Endothelial cell of umbilical vein (primary cell): ENCODE data around the gene RIBC1. TPM values are rescaled to one million over a fixed set of nuclear protein-coding genes. Genes with fewer than 3 reads are reported as not detected.

Experiments
- BruUV-seq: library from RNA; stranded (reverse); fragments of 400-500 nt; replicated peaks from 2 replicates; lab custom pipeline; 2021; lab: Mats Ljungman, UMichigan
- CTCF ChIA-PET: fragments of 300-600, 350-600 bp; sonication (Branson Sonifier 250); formaldehyde crosslinking; loops from one replicate; lab custom pipeline; 2021; ENCODE audit warnings: antibody characterized with exemption, inconsistent platforms; lab: Charles Lee
- POLR2A ChIA-PET: fragments of 300-600, 350-600 bp; sonication (Branson Sonifier 250); formaldehyde crosslinking; loops from one replicate; lab custom pipeline; 2021; ENCODE audit warnings: antibody characterized with exemption, inconsistent platforms; lab: Charles Lee
- DNase-seq: peaks from one replicate; pipeline ENCODE4 v3.0.0-alpha.2; 2011; ENCODE audit warnings: low read depth, low spot score
- FAIRE-seq: peaks from 2 replicates; lab custom pipeline; 2011; peaks lifted over from hg19 to GRCh38; lab: Jason Lieb, UNC
- H2AFZ ChIP-seq: 2 replicates; pipeline ENCODE4 v1.6.0; 2012; ENCODE audit warnings: low read depth, low read length, control low read depth, inconsistent platforms
- H3K27ac ChIP-seq: 2 replicates; pipeline ENCODE4 v1.5.1; 2011; ENCODE audit warnings: low read depth, mild to moderate bottlenecking, control low read depth, low read length, moderate library complexity; ENCODE audit not compliant: insufficient read depth
- H3K27me3 ChIP-seq, 2 experiments: 2 replicates each; pipeline versions ENCODE4 v1.6.0 to v1.6.1; 2011; ENCODE audit warnings: low read length in 2 of 2, mixed read lengths in 1 of 2; ENCODE audit not compliant: control insufficient read depth in 2 of 2, insufficient read depth in 2 of 2
- H3K36me3 ChIP-seq, 2 experiments: 2 replicates in 1 of 2; 3 replicates in 1 of 2; pipeline ENCODE4 v1.5.1; 2011; ENCODE audit warnings: low read length in 2 of 2, mild to moderate bottlenecking in 1 of 2, moderate library complexity in 1 of 2; ENCODE audit not compliant: control insufficient read depth in 2 of 2, insufficient read depth in 2 of 2; ENCODE audit errors: extremely low read depth in 1 of 2
- H3K4me1 ChIP-seq: 3 replicates; pipeline ENCODE4 v1.5.1; 2011; ENCODE audit warnings: mild to moderate bottlenecking, low read length; ENCODE audit not compliant: control insufficient read depth, insufficient read depth; ENCODE audit errors: extremely low read depth
- H3K4me2 ChIP-seq: 2 replicates; pipeline ENCODE4 v1.6.1; 2011; ENCODE audit warnings: low read length, control low read depth, mixed read lengths; ENCODE audit not compliant: insufficient read depth
- H3K4me3 ChIP-seq, 3 experiments: fragments of 200-600 bp in 1 of 3; sonication (generic), shearing (Covaris generic) in 1 of 3; replicated peaks in 1 of 3; 2 replicates each; pipeline ENCODE4 v1.5.1; 2011 to 2016; ENCODE audit warnings: control low read depth in 3 of 3, low read length in 3 of 3, mild to moderate bottlenecking in 2 of 3, inconsistent platforms in 1 of 3, low read depth in 1 of 3, moderate library complexity in 1 of 3; ENCODE audit not compliant: insufficient read depth in 1 of 3
- H3K79me2 ChIP-seq: 2 replicates; pipeline ENCODE4 v1.6.0; 2012; ENCODE audit warnings: low read length, inconsistent platforms; ENCODE audit not compliant: control insufficient read depth, insufficient read depth
- H3K9ac ChIP-seq: replicated peaks from 2 replicates; pipeline ENCODE3; 2011; ENCODE audit warnings: low read length, control low read depth; ENCODE audit not compliant: insufficient read depth; ENCODE audit errors: extremely low read depth
- H3K9me1 ChIP-seq: replicated peaks from 3 replicates; pipeline ENCODE4 v1.6.0; 2011; ENCODE audit warnings: mild to moderate bottlenecking, low read length; ENCODE audit not compliant: control insufficient read depth, insufficient read depth; ENCODE audit errors: extremely low read depth
- H3K9me3 ChIP-seq: replicated peaks from 2 replicates; pipeline ENCODE4 v1.5.1; 2012; ENCODE audit warnings: low read length, inconsistent platforms; ENCODE audit not compliant: control insufficient read depth, insufficient read depth
- H4K20me1 ChIP-seq: replicated peaks from 2 replicates; pipeline ENCODE3; 2011; ENCODE audit warnings: mild to moderate bottlenecking, low read length; ENCODE audit not compliant: control insufficient read depth, insufficient read depth; ENCODE audit errors: extremely low read depth
- EZH2 ChIP-seq: IDR thresholded peaks from 2 replicates; pipeline ENCODE4 v1.6.1; 2012; ENCODE audit warnings: borderline replicate concordance, low read depth, mild to moderate bottlenecking, moderate library complexity, low read length, inconsistent platforms; ENCODE audit not compliant: severe bottlenecking
- FOS ChIP-seq: IDR thresholded peaks from 2 replicates; pipeline ENCODE4 v1.6.1; 2011; ENCODE audit warnings: mild to moderate bottlenecking, low read length, moderate library complexity, borderline replicate concordance; ENCODE audit not compliant: insufficient read depth
- GATA2 ChIP-seq: IDR thresholded peaks from 2 replicates; pipeline ENCODE4 v1.7.0; 2011; ENCODE audit warnings: low read depth, mild to moderate bottlenecking, moderate library complexity, mixed read lengths, low read length; ENCODE audit not compliant: insufficient read length, insufficient read depth
- JUN ChIP-seq: IDR thresholded peaks from 2 replicates; pipeline ENCODE4 v1.6.1; 2011; ENCODE audit warnings: borderline replicate concordance, low read depth; ENCODE audit not compliant: insufficient read length, insufficient read depth
- MYC ChIP-seq: IDR thresholded peaks from one replicate; pipeline ENCODE4 v1.6.1; 2011; ENCODE audit warnings: mild to moderate bottlenecking, low read depth, low read length
- POLR2A ChIP-seq: IDR thresholded peaks from 2 replicates; pipeline ENCODE4 v1.6.1; 2012; ENCODE audit warnings: low read depth, mild to moderate bottlenecking, control low read depth, low read length
- POLR2AphosphoS5 ChIP-seq: IDR thresholded peaks from 2 replicates; pipeline ENCODE4 v1.6.1; 2012; ENCODE audit warnings: low read depth, mild to moderate bottlenecking, control low read depth, low read length, moderate library complexity; ENCODE audit not compliant: insufficient read depth
- dilution Hi-C: fragments of 300-500 bp; cut with MboI; formaldehyde crosslinking; loops from one replicate; pipeline ENCODE4 v1.15.0; 2019; ENCODE audit warnings: low sequenced_read_pairs; ENCODE audit not compliant: extremely low pct_ligation_motif_present
- intact Hi-C: fragments of 100-400 bp; cut with micrococcal nuclease; formaldehyde crosslinking; loops from one replicate; pipeline ENCODE4 v1.10.0; 2022
- polyA plus RNA-seq, 4 experiments: library from polyadenylated mRNA; depleted of rRNA in 3 of 4; stranded (reverse) in 3 of 4; unstranded in 1 of 4; fragments of >200 nt; gene quantifications; 2 replicates each; pipeline versions ENCODE4 v1.2.1 to v1.2.3, GENCODE V29; 2011 to 2012; ENCODE audit warnings: missing spikeins in 1 of 4
- total RNA-seq: library from RNA; stranded (reverse); gene quantifications from 2 replicates; pipeline ENCODE4 v1.2.3, GENCODE V29; 2021
- TF ChIP-seq, protein P1 (sequence below), 2 donors: IDR thresholded peaks; 1 replicate in 1 of 2; 2 replicates in 1 of 2; pipeline ENCODE4 v1.5.1; 2011; ENCODE audit warnings: low read length in 2 of 2, mild to moderate bottlenecking in 2 of 2, moderate library complexity in 2 of 2, control low read depth in 1 of 2, inconsistent platforms in 1 of 2, low read depth in 1 of 2; ENCODE audit not compliant: insufficient read depth in 1 of 2; ENCODE audit errors: extremely low read depth in 1 of 2

Gene RIBC1
- total and polyA plus RNA-seq, 2 donors (not counting 3 experiments of a cell fraction or from before 2014, with no cell fraction given): 0.23 to 0.86 TPM

DNA sequence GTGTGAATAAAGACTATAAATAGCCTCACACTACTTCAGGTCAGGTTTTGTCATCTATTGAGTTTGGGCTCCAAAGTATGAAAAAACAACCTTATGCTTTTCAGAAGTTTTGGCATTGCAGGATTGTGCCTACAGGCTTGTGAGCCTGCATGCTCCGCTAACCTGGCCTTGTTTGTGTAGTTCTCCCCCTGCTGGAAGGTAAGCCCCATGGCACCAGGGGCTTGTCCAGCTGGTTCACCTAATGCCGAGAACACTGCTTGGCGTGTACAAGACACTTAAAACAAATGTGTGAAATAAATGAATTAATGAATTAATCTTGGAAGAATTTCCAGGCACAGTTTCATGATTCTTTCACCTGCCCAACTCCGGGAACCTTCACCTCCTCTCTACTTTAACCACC is 13.3 kb downstream of the RIBC1 start:
- intact Hi-C loops: no loop called here
- FAIRE-seq (peak; percentile 78), DNase-seq (peak; percentile 48)

DNA sequence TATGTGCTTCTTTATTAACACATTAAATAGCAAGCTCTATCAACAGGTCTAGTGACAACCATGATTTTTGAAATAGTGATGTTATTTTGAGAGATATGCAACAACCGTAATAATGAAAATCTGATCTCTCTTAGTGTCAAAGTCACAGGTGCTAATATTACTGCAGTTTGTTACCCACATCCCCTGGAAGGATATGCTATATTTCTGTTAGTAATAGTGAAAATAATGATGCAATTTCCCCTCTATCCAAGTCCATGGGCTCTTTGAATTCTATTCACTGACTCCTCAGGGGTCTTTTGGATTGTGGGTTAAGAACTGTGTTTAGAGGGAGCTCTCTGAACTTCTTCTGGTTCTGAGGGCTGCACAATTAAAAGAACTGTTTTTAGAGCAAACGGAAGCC is 14.5 kb downstream of the RIBC1 start:
- ChIA-PET POLR2A (no interaction called here), CTCF (interaction anchor here (1.5 to 1.8 kb wide), 2 partner anchors 9 to 124 kb away, joined by 8 to 21 read pairs; no protein-coding TSS in a partner anchor)
- Histone ChIP-seq H3K4me2 (no peak overlapping the region), H3K79me2 (peaks cover 5% of the 10 kb centered on the region), H3K36me3 (no peaks in the 10 kb centered on the region), H3K9me3 (no peaks in the 10 kb centered on the region), H3K4me3 (no peak overlapping the region), H3K27me3 (no peaks in the 10 kb centered on the region), H3K27ac (no peak overlapping the region), H3K9me1 (no peaks in the 10 kb centered on the region), H3K9ac (no peak overlapping the region), H4K20me1 (no peaks in the 10 kb centered on the region), H2AFZ (no peak overlapping the region), H3K4me1 (peaks cover 9% of the 10 kb centered on the region)
- peak; percentile 24 for FAIRE-seq
- intact Hi-C loops (no loop called here), dilution Hi-C loops (no loop called here)
- no peak for TF ChIP-seq EZH2
- no peak for TF ChIP-seq POLR2A
- no peak for TF ChIP-seq POLR2AphosphoS5
- TF ChIP-seq FOS: no peak
- no peak for TF ChIP-seq GATA2
- no peak for TF ChIP-seq JUN
- no peak for TF ChIP-seq MYC
- no peak for DNase-seq
- BruUV-seq: no TSS peak

More for the DNA sequence above, 13.3 kb downstream of the RIBC1 start:
- Histone ChIP-seq H3K9me3 (no peaks in the 10 kb centered on the region), H4K20me1 (no peaks in the 10 kb centered on the region), H3K9me1 (no peaks in the 10 kb centered on the region), H3K4me2 (no peak overlapping the region), H3K36me3 (peaks cover 0 to 9% of the 10 kb centered on the region in 2 experiments), H3K4me3 (no peak overlapping the region), H3K27me3 (no peaks in the 10 kb centered on the region), H3K9ac (no peak overlapping the region), H3K79me2 (peaks cover 5% of the 10 kb centered on the region), H3K27ac (no peak overlapping the region), H3K4me1 (peaks cover 7% of the 10 kb centered on the region), H2AFZ (no peak overlapping the region)
- POLR2A ChIA-PET: no interaction called here
- TF ChIP-seq, protein P1, sequence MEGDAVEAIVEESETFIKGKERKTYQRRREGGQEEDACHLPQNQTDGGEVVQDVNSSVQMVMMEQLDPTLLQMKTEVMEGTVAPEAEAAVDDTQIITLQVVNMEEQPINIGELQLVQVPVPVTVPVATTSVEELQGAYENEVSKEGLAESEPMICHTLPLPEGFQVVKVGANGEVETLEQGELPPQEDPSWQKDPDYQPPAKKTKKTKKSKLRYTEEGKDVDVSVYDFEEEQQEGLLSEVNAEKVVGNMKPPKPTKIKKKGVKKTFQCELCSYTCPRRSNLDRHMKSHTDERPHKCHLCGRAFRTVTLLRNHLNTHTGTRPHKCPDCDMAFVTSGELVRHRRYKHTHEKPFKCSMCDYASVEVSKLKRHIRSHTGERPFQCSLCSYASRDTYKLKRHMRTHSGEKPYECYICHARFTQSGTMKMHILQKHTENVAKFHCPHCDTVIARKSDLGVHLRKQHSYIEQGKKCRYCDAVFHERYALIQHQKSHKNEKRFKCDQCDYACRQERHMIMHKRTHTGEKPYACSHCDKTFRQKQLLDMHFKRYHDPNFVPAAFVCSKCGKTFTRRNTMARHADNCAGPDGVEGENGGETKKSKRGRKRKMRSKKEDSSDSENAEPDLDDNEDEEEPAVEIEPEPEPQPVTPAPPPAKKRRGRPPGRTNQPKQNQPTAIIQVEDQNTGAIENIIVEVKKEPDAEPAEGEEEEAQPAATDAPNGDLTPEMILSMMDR (IDR thresholded peaks at IDR 0.05; ENCODE audit: extremely low read depth in 1 of 2, insufficient read depth in 1 of 2, low read depth in 1 of 2, low read length in 2 of 2): peak; percentile 63 to 78
- no peak for TF ChIP-seq POLR2AphosphoS5
- BruUV-seq: no TSS peak
- CTCF ChIA-PET: interaction anchor here (0.6 to 1.8 kb wide), 12 partner anchors 10 to 150 kb away, joined by 3 to 21 read pairs (median 4); partner anchors contain the start of genes RIBC1 and SMC1A
- dilution Hi-C loops: no loop called here
